DND-41 (cell line): ENCODE results near the gene LBHD1.

ENCODE experiments used
- CTCF ChIP-seq: IDR thresholded peaks from 2 replicates; pipeline ENCODE4 v1.5.1; 2012; ENCODE audit warnings: borderline replicate concordance, low read length, moderate library complexity, mild to moderate bottlenecking; ENCODE audit not compliant: poor library complexity, severe bottlenecking; ENCODE audit errors: extremely low read depth
- EZH2 ChIP-seq: IDR thresholded peaks from 3 replicates; pipeline ENCODE4 v1.6.1; 2012; ENCODE audit warnings: borderline replicate concordance, low read depth, mild to moderate bottlenecking, moderate library complexity, low read length, inconsistent platforms; ENCODE audit not compliant: severe bottlenecking

DNA sequence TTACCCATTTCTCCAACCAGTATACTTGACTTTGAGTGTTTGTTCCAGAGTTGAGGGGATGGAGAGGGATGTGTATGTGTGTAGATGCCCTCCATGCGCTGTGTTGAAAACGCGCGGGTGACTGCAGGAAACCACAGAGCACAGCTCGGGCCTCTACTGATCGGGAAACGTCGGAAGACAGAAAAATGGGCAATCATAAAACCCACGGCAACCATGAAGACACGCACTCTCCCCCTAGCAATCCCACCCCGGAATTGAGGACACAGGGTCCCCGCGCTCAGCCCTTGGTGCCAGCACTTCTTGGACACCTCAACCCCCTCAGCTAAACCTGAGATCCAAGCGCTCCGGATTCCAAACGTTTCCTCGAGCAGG is 845 bp downstream of the LBHD1 start:
- TF ChIP-seq CTCF: no peak
- TF ChIP-seq EZH2: no peak
